LNCAP (cell line): ENCODE measurements around the gene OGA.

Experiments
- TF ChIP-seq, protein P1 (sequence below): fragments of 450-650 bp; IDR thresholded peaks from 2 replicates; pipeline ENCODE4 v1.5.1; 2017; ENCODE audit warnings: mild to moderate bottlenecking

The OGA gene

DNA sequence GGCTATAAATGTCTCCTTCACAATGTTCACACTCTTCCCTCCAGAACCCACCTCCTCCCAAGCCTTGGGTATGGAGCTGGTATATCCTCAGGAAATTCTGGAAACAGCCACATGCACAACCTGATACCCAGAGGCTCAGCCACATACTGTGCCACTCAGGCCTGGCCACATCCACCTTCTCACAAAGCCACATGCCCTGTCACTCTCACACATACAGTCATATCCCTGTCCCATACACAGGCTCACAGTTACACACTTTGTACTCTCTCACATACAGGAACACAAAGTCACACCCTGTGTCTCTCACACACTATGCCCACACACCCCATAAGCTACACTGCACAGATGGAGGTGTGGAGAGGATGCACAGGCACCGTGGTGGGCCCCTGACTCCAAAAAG, 15.2 kb upstream of the OGA start:
- TF ChIP-seq, protein P1, sequence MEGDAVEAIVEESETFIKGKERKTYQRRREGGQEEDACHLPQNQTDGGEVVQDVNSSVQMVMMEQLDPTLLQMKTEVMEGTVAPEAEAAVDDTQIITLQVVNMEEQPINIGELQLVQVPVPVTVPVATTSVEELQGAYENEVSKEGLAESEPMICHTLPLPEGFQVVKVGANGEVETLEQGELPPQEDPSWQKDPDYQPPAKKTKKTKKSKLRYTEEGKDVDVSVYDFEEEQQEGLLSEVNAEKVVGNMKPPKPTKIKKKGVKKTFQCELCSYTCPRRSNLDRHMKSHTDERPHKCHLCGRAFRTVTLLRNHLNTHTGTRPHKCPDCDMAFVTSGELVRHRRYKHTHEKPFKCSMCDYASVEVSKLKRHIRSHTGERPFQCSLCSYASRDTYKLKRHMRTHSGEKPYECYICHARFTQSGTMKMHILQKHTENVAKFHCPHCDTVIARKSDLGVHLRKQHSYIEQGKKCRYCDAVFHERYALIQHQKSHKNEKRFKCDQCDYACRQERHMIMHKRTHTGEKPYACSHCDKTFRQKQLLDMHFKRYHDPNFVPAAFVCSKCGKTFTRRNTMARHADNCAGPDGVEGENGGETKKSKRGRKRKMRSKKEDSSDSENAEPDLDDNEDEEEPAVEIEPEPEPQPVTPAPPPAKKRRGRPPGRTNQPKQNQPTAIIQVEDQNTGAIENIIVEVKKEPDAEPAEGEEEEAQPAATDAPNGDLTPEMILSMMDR, result no peak

- TF ChIP-seq, protein P1, result no peak
Measured at GRCh38 chr10:101832325-101832771, 14.1 kb upstream of the OGA start.

- TF ChIP-seq, protein P1, result no peak
Measured at GRCh38 chr10:101831169-101831811, 13.0 kb upstream of the OGA start.

DNA sequence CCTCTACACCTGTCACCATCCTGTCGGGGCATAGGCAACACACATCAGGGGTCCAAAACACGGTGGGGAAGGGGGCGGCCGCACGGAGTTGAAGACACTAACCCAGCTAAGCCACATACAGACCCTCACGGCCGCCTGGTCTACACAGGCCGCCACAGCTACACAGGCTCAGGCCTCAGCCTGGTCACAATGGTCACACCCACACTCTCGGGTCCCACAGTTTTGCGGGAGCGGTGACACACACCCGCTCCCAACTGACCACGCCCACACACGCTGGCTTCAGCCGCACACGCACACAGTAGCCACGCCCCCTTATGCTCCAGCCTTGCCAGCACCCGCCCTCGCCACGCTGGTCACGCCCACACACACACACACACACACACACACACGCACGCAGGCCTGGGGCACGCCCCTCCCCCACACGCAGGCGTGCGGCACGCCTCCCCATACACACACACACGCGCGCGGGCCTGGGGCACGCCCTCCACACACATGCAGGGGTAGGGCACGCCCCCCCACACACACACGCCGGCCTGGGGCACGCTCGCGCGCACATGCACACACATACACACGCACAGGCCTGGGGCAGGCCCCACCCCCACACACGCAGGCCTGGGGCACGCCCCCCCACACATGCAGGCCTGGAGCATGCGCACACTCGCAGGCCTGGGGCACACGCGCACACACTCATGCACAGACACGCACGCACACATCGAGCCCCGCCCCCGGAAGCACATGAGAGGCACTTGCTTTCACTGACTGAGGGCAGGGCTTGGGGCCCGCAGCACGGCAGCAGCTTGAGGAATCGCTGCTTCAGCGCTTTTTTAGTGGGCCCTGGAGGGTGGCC, 12.3 kb upstream of the OGA start:
- TF ChIP-seq, protein P1, result no peak

DNA sequence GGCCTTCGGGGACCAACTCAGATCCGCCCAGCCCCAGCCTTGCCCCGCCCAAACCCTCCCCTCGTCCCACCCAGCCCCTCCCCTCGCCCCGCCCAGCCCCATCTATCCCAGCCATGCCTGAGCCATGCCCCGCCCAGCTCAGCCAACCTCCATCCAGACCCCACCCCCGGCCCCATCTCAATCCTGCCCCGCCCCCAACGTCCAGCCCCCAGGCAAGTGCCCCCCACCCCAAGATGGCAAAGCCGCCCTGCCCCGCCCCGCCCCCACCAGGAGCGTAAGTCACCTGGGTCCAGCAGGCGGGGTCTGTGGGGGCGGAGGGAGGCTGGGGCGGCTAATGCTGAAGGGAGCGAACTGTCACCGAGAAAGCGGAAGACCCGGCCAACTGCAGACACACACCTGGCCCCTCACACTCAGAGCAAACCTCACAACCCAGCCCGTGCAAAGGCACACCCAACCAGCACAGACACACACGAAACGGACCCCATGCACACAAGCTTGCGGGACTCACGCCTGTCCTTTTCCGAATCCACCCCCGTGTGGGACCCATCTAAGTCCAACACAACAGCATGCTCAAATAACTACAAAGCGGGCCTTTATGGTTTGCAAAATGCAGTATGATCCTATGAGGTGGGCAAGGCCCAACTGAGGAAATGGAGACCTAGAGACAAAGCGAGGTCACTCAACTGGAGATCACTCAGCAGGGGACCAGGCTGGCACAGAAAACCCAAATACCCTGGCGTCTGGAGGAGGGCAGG, 11.5 kb upstream of the OGA start:
- TF ChIP-seq, protein P1, result no peak

- TF ChIP-seq, protein P1, result no peak
Measured at GRCh38 chr10:101828766-101829551, 10.7 kb upstream of the OGA start.
